Prostate gland (tissue), 2 donors: ENCODE measurements around the gene VCAN. TPM values are rescaled to one million over a fixed set of nuclear protein-coding genes. Genes with fewer than 3 reads are reported as not detected.

Experiments used
- DNase-seq: peaks from one replicate; pipeline ENCODE4 v3.0.0-alpha.2; 2019; ENCODE audit warnings: low spot score
- H3K27ac ChIP-seq, 2 donors: fragments of 200-600 bp; sonication (generic); 2 replicates each; pipeline ENCODE4 v1.5.1; 2017 to 2019
- H3K27me3 ChIP-seq: fragments of 200-600 bp; sonication (generic); replicated peaks from 2 replicates; pipeline ENCODE4 v1.5.1; 2019; ENCODE audit not compliant: insufficient read depth
- H3K36me3 ChIP-seq, 2 donors: fragments of 200-600 bp; sonication (generic); 1 replicate in 1 of 2; 2 replicates in 1 of 2; pipeline versions ENCODE4 v1.5.1 to v1.8.1; 2017 to 2019
- H3K4me1 ChIP-seq: fragments of 200-600 bp; sonication (generic); replicated peaks from 2 replicates; pipeline ENCODE4 v1.5.1; 2019
- H3K4me3 ChIP-seq, 2 donors: fragments of 200-600 bp; sonication (generic); 2 replicates each; pipeline ENCODE4 v1.5.1; 2017 to 2019
- H3K9me3 ChIP-seq: fragments of 200-600 bp; sonication (generic); 2 replicates; pipeline ENCODE4 v1.5.1; 2017
- CTCF ChIP-seq, 4 experiments: fragments of 200-600 bp in 2 of 4; fragments of 450-650 bp in 2 of 4; sonication (generic) in 2 of 4; IDR thresholded peaks; 1 replicate in 3 of 4; 2 replicates in 1 of 4; pipeline ENCODE4 v1.5.1; 2016 to 2019; ENCODE audit warnings: antibody characterized with exemption in 4 of 4, mild to moderate bottlenecking in 2 of 4, moderate library complexity in 2 of 4
- POLR2A ChIP-seq: fragments of 450-650 bp; IDR thresholded peaks from one replicate; pipeline ENCODE4 v1.6.1; 2016; ENCODE audit warnings: antibody characterized with exemption, mild to moderate bottlenecking
- POLR2AphosphoS5 ChIP-seq: sonication (generic); formaldehyde crosslinking; IDR thresholded peaks from one replicate; pipeline ENCODE4 v1.6.1; 2017; ENCODE audit warnings: antibody characterized with exemption
- WGBS: methylation state at CpG from one replicate; pipeline ENCODE4 v1.1.5; 2018; 5-methylcytosine and 5-hydroxymethylcytosine counted together
- intact Hi-C: fragments of 100-400 bp; cut with DNase I; formaldehyde crosslinking; loops from one replicate; pipeline ENCODE4 v1.14.2; 2022
- total RNA-seq, 2 donors: library from RNA; depleted of rRNA; stranded (reverse); fragments of >200 nt; gene quantifications; one replicate each; pipeline ENCODE4 v1.1.0, GENCODE V29; 2016

VCAN gene
- total RNA-seq, 2 donors from 2014 or later, result 24.4 to 72.9 TPM

- Histone ChIP-seq H3K4me3 (no peak overlapping the region), H3K27me3 (peaks cover 2% of the 10 kb centered on the region), H3K27ac (no peak overlapping the region), H3K4me1 (no peaks in the 10 kb centered on the region), H3K36me3 (no peaks in the 10 kb centered on the region), H3K9me3 (no peaks in the 10 kb centered on the region)
- TF ChIP-seq POLR2A (no peak), CTCF (IDR thresholded peaks at IDR 0.05) (no peak), POLR2AphosphoS5 (no peak)
- no peak for DNase-seq
- intact Hi-C loops, result no loop called here
- 78% methylated on average over 1 of the region's 1 CpG for WGBS
These were observed 71.3 kb downstream of the VCAN start for GRCh38 chr5:83542839-83543238.

- peaks cover 2% of the 10 kb centered on the region for H3K27me3 ChIP-seq
- no peaks in the 10 kb centered on the region for H3K36me3 ChIP-seq
- H3K4me3 ChIP-seq, result no peak overlapping the region
- H3K27ac ChIP-seq, result no peak overlapping the region
- WGBS, result 42% methylated on average over 6 of the region's 6 CpGs
- TF ChIP-seq POLR2A, result no peak
- intact Hi-C loops, result no loop called here
- DNase-seq, result no peak
- H3K9me3 ChIP-seq, result no peaks in the 10 kb centered on the region
- no peaks in the 10 kb centered on the region for H3K4me1 ChIP-seq
These were observed 72.4 kb downstream of the VCAN start for GRCh38 chr5:83543898-83544297.

GRCh38 chr5:83547161-83547560 lies 75.6 kb downstream of the VCAN start:
- Histone ChIP-seq H3K4me1 (no peaks in the 10 kb centered on the region), H3K27ac (no peak overlapping the region), H3K9me3 (no peaks in the 10 kb centered on the region), H3K4me3 (no peak overlapping the region), H3K27me3 (peaks cover 2% of the 10 kb centered on the region), H3K36me3 (no peaks in the 10 kb centered on the region)
- intact Hi-C loops, result no loop called here
- TF ChIP-seq POLR2A (no peak), POLR2AphosphoS5 (no peak)
- 91% methylated on average over 1 of the region's 1 CpG for WGBS
- DNase-seq, result no peak

GRCh38 chr5:83547889-83548288 lies 76.3 kb downstream of the VCAN start:
- Histone ChIP-seq H3K36me3 (no peaks in the 10 kb centered on the region), H3K9me3 (no peaks in the 10 kb centered on the region), H3K4me1 (no peaks in the 10 kb centered on the region), H3K4me3 (no peak overlapping the region), H3K27ac (no peak overlapping the region), H3K27me3 (peaks cover 2% of the 10 kb centered on the region)
- TF ChIP-seq POLR2A (no peak), CTCF (IDR thresholded peaks at IDR 0.05) (no peak), POLR2AphosphoS5 (no peak)
- no peak for DNase-seq
- 100% methylated on average over 1 of the region's 1 CpG for WGBS
- intact Hi-C loops, result no loop called here

GRCh38 chr5:83548581-83548980 lies 77.0 kb downstream of the VCAN start:
- Histone ChIP-seq H3K27me3 (peaks cover 2% of the 10 kb centered on the region), H3K36me3 (no peaks in the 10 kb centered on the region), H3K9me3 (no peaks in the 10 kb centered on the region), H3K27ac (no peak overlapping the region), H3K4me3 (no peak overlapping the region), H3K4me1 (no peaks in the 10 kb centered on the region)
- no peak for TF ChIP-seq POLR2A
- 63% methylated on average over 4 of the region's 4 CpGs for WGBS
- no peak for DNase-seq
- intact Hi-C loops, result no loop called here

GRCh38 chr5:83549076-83549475 lies 77.5 kb downstream of the VCAN start:
- no peaks in the 10 kb centered on the region for H3K9me3 ChIP-seq
- intact Hi-C loops, result no loop called here
- H3K27me3 ChIP-seq, result peaks cover 2% of the 10 kb centered on the region
- H3K27ac ChIP-seq, result no peak overlapping the region
- H3K4me1 ChIP-seq, result no peaks in the 10 kb centered on the region
- H3K4me3 ChIP-seq, result no peak overlapping the region
- DNase-seq, result no peak
- WGBS, result 48% methylated on average over 2 of the region's 2 CpGs
- TF ChIP-seq POLR2AphosphoS5 (no peak), POLR2A (no peak), CTCF (IDR thresholded peaks at IDR 0.05) (no peak)
- no peaks in the 10 kb centered on the region for H3K36me3 ChIP-seq
